Keratinocyte (primary cell): ENCODE data around the gene FBXO42. TPM values are rescaled to one million over a fixed set of nuclear protein-coding genes. Genes with fewer than 3 reads are reported as not detected.

Experiments used
- DNase-seq: peaks from one replicate; pipeline ENCODE4 v3.0.0-alpha.2; 2011; ENCODE audit warnings: low read depth, missing footprints, low spot score
- FAIRE-seq: peaks from 2 replicates; lab custom pipeline; 2011; peaks lifted over from hg19 to GRCh38; lab: Jason Lieb, UNC
- H2AFZ ChIP-seq: 2 replicates; pipeline ENCODE4 v1.6.0; 2012; ENCODE audit warnings: low read length, control low read depth, inconsistent platforms; ENCODE audit not compliant: control insufficient read depth
- H3K27ac ChIP-seq: 2 replicates; pipeline ENCODE4 v1.5.1; 2011; ENCODE audit warnings: low read length; ENCODE audit not compliant: control insufficient read depth, insufficient read depth
- H3K27me3 ChIP-seq: 3 replicates; pipeline ENCODE4 v1.6.0; 2011; ENCODE audit warnings: low read length; ENCODE audit not compliant: control insufficient read depth, insufficient read depth; ENCODE audit errors: extremely low read depth
- H3K36me3 ChIP-seq, 2 experiments: 2 replicates in 1 of 2; 3 replicates in 1 of 2; pipeline ENCODE4 v1.5.1; 2011; ENCODE audit warnings: low read length in 2 of 2, mild to moderate bottlenecking in 1 of 2; ENCODE audit not compliant: control insufficient read depth in 2 of 2, insufficient read depth in 2 of 2; ENCODE audit errors: extremely low read depth in 1 of 2
- H3K4me1 ChIP-seq: 3 replicates; pipeline ENCODE4 v1.5.1; 2011; ENCODE audit warnings: low read length; ENCODE audit not compliant: control insufficient read depth, insufficient read depth; ENCODE audit errors: extremely low read depth
- H3K4me2 ChIP-seq: 3 replicates; pipeline ENCODE4 v1.6.0; 2011; ENCODE audit warnings: low read depth, low read length; ENCODE audit not compliant: control insufficient read depth, insufficient read depth; ENCODE audit errors: extremely low read depth
- H3K4me3 ChIP-seq, 3 experiments: fragments of 200-600 bp in 1 of 3; sonication (generic) in 1 of 3; 2 replicates in 2 of 3; 3 replicates in 1 of 3; pipeline ENCODE4 v1.5.1; 2011 to 2016; ENCODE audit warnings: low read length in 3 of 3, mild to moderate bottlenecking in 3 of 3, control low read depth in 2 of 3, inconsistent platforms in 1 of 3, low read depth in 1 of 3, mixed read lengths in 1 of 3, mixed run types in 1 of 3, moderate library complexity in 1 of 3; ENCODE audit not compliant: control insufficient read depth in 2 of 3, insufficient read depth in 2 of 3; ENCODE audit errors: extremely low read depth in 1 of 3
- H3K79me2 ChIP-seq: 2 replicates; pipeline ENCODE4 v1.6.0; 2012; ENCODE audit warnings: low read length; ENCODE audit not compliant: control insufficient read depth, insufficient read depth
- H3K9ac ChIP-seq: 3 replicates; pipeline ENCODE4 v1.6.0; 2011; ENCODE audit warnings: low read length; ENCODE audit not compliant: control insufficient read depth, insufficient read depth; ENCODE audit errors: extremely low read depth
- H3K9me1 ChIP-seq: 3 replicates; pipeline ENCODE4 v1.6.0; 2011; ENCODE audit warnings: low read length; ENCODE audit not compliant: control insufficient read depth, insufficient read depth; ENCODE audit errors: extremely low read depth
- H3K9me3 ChIP-seq: 2 replicates; pipeline ENCODE4 v1.5.1; 2012; ENCODE audit warnings: low read depth, low read length; ENCODE audit not compliant: control insufficient read depth
- H4K20me1 ChIP-seq: 3 replicates; pipeline ENCODE4 v1.6.0; 2011; ENCODE audit warnings: low read length; ENCODE audit not compliant: control insufficient read depth, insufficient read depth; ENCODE audit errors: extremely low read depth
- CTCF ChIP-seq, 3 experiments: IDR thresholded peaks in 1 of 3; conservative IDR thresholded peaks in 1 of 3; optimal IDR thresholded peaks in 1 of 3; 2 replicates in 2 of 3; 3 replicates in 1 of 3; pipeline versions ENCODE3 to v1.5.1; 2011; ENCODE audit warnings: low read length in 3 of 3, mild to moderate bottlenecking in 3 of 3, moderate library complexity in 2 of 3, control low read depth in 1 of 3, inconsistent platforms in 1 of 3; ENCODE audit not compliant: insufficient read depth in 2 of 3; ENCODE audit errors: extremely low read depth in 1 of 3
- EZH2 ChIP-seq: IDR thresholded peaks from one replicate; pipeline ENCODE4 v1.6.1; 2012; ENCODE audit warnings: inconsistent platforms, mild to moderate bottlenecking, low read length, moderate library complexity
- dilution Hi-C: fragments of 300-500 bp; cut with MboI; formaldehyde crosslinking; loops from one replicate; pipeline ENCODE4 v1.7.0; 2020; ENCODE audit warnings: low sequenced_read_pairs; ENCODE audit not compliant: extremely low pct_ligation_motif_present
- polyA plus RNA-seq, 5 experiments: library from polyadenylated mRNA; depleted of rRNA in 3 of 5; stranded (reverse) in 3 of 5; stranded (forward) in 1 of 5; unstranded in 1 of 5; fragments of >200 nt; gene quantifications; 1 replicate in 1 of 5; 2 replicates in 3 of 5; 3 replicates in 1 of 5; pipeline versions ENCODE4 v1.2.1 to v1.2.3, GENCODE V29; 2011 to 2012; ENCODE audit warnings: missing spikeins in 2 of 5, low read depth in 1 of 5, low replicate concordance in 1 of 5

FBXO42 gene
- polyA plus RNA-seq, 1 donor (not counting 4 experiments of a cell fraction or from before 2014, with no cell fraction given), result 14.1 TPM

- TF ChIP-seq CTCF (optimal IDR thresholded peaks at IDR 0.05 in 1 of 3, IDR thresholded peaks at IDR 0.05 in 1 of 3, conservative IDR thresholded peaks at IDR 0.05 in 1 of 3; ENCODE audit: extremely low read depth in 1 of 3, insufficient read depth in 2 of 3, low read length in 3 of 3), result no peak
- TF ChIP-seq EZH2, result no peak
- Histone ChIP-seq H3K27ac (peak overlapping the region; percentile 62), H3K79me2 (no peaks in the 10 kb centered on the region), H3K9ac (peak overlapping the region; percentile 70), H3K4me2 (peak overlapping the region; percentile 56), H2AFZ (peak overlapping the region; percentile 49), H3K9me1 (no peaks in the 10 kb centered on the region), H4K20me1 (no peaks in the 10 kb centered on the region), H3K36me3 (peaks cover 3 to 5% of the 10 kb centered on the region in 2 experiments), H3K4me3 (peak overlapping the region; percentile 37 to 72 (median 41)), H3K4me1 (peaks cover 24% of the 10 kb centered on the region), H3K9me3 (no peaks in the 10 kb centered on the region), H3K27me3 (no peaks in the 10 kb centered on the region)
- DNase-seq (peak; percentile 89), FAIRE-seq (peak; percentile 82)
- dilution Hi-C loops, result no loop called here
These were observed 145.5 kb downstream of the FBXO42 start for GRCh38 chr1:16206547-16207317.

- Histone ChIP-seq H3K4me1 (peaks cover 17% of the 10 kb centered on the region), H3K4me3 (peak overlapping the region; percentile 32 to 59 (median 58)), H3K9me3 (no peaks in the 10 kb centered on the region), H2AFZ (peak overlapping the region; percentile 76), H3K4me2 (peak overlapping the region; percentile 76), H4K20me1 (no peaks in the 10 kb centered on the region), H3K9me1 (no peaks in the 10 kb centered on the region), H3K36me3 (peaks cover 3 to 7% of the 10 kb centered on the region in 2 experiments), H3K27me3 (no peaks in the 10 kb centered on the region), H3K79me2 (no peaks in the 10 kb centered on the region), H3K27ac (peak overlapping the region; percentile 51), H3K9ac (peak overlapping the region; percentile 55)
- no peak for FAIRE-seq
- TF ChIP-seq CTCF (optimal IDR thresholded peaks at IDR 0.05 in 1 of 3, IDR thresholded peaks at IDR 0.05 in 1 of 3, conservative IDR thresholded peaks at IDR 0.05 in 1 of 3; ENCODE audit: extremely low read depth in 1 of 3, insufficient read depth in 2 of 3, low read length in 3 of 3) (no peak), EZH2 (no peak)
- dilution Hi-C loops, result no loop called here
- DNase-seq, result no peak
These were observed 146.3 kb downstream of the FBXO42 start for GRCh38 chr1:16205891-16206546.
